GM23248 (cell line): Measurements from ENCODE around the gene ZSCAN5C. TPM values are rescaled to one million over a fixed set of nuclear protein-coding genes. Genes with fewer than 3 reads are reported as not detected.

Experiments
- DNase-seq: peaks from one replicate; pipeline ENCODE4 v3.0.0-alpha.2; 2015
- H2AFZ ChIP-seq: fragments of 200-600 bp; sonication (generic); 2 replicates; pipeline ENCODE4 v1.6.1; 2016; ENCODE audit warnings: antibody characterized with exemption
- H3F3A ChIP-seq: fragments of 200-600 bp; sonication (generic); 2 replicates; pipeline ENCODE4 v1.6.1; 2016; ENCODE audit warnings: mild to moderate bottlenecking, antibody characterized with exemption, mixed run types; ENCODE audit not compliant: insufficient read depth
- H3K27ac ChIP-seq: fragments of 200-600 bp; sonication (generic); 2 replicates; pipeline ENCODE4 v1.5.1; 2016; ENCODE audit warnings: mild to moderate bottlenecking
- H3K27me3 ChIP-seq: fragments of 200-600 bp; sonication (generic); replicated peaks from 2 replicates; pipeline ENCODE4 v1.6.1; 2016; ENCODE audit warnings: mild to moderate bottlenecking; ENCODE audit not compliant: insufficient read depth
- H3K36me3 ChIP-seq: fragments of 200-600 bp; sonication (generic); 2 replicates; pipeline ENCODE4 v1.6.1; 2016; ENCODE audit warnings: low read depth, mild to moderate bottlenecking
- H3K4me1 ChIP-seq: fragments of 200-600 bp; sonication (generic); 2 replicates; pipeline ENCODE4 v1.6.1; 2016; ENCODE audit warnings: mild to moderate bottlenecking; ENCODE audit not compliant: insufficient read depth
- H3K4me2 ChIP-seq: fragments of 200-600 bp; sonication (generic); one replicate; pipeline ENCODE4 v1.6.1; 2016; ENCODE audit warnings: mild to moderate bottlenecking; ENCODE audit not compliant: unreplicated experiment
- H3K4me3 ChIP-seq: fragments of 200-600 bp; sonication (generic); 2 replicates; pipeline ENCODE4 v1.5.1; 2016; ENCODE audit warnings: mild to moderate bottlenecking
- H3K79me2 ChIP-seq: fragments of 200-600 bp; sonication (generic); 2 replicates; pipeline ENCODE4 v1.6.1; 2016; ENCODE audit warnings: mild to moderate bottlenecking; ENCODE audit not compliant: insufficient read depth
- H3K9ac ChIP-seq: fragments of 200-600 bp; sonication (generic); 2 replicates; pipeline ENCODE4 v1.6.1; 2016; ENCODE audit warnings: mild to moderate bottlenecking
- H3K9me2 ChIP-seq: fragments of 200-600 bp; sonication (generic); 2 replicates; pipeline ENCODE4 v1.6.1; 2016; ENCODE audit warnings: mixed run types, mild to moderate bottlenecking, moderate library complexity; ENCODE audit not compliant: insufficient read depth
- H3K9me3 ChIP-seq: fragments of 200-600 bp; sonication (generic); one replicate; pipeline ENCODE4 v1.6.1; 2017; ENCODE audit warnings: low read depth
- H4K20me1 ChIP-seq: fragments of 200-600 bp; sonication (generic); 2 replicates; pipeline ENCODE4 v1.6.0; 2016; ENCODE audit not compliant: insufficient read depth
- EZH2 ChIP-seq: fragments of 200-600 bp; sonication (generic); IDR thresholded peaks from 2 replicates; pipeline ENCODE4 v1.6.1; 2018; ENCODE audit warnings: antibody characterized with exemption, mild to moderate bottlenecking; ENCODE audit not compliant: insufficient read depth, poor library complexity, severe bottlenecking
- EZH2phosphoT487 ChIP-seq: fragments of 200-600 bp; sonication (generic); IDR thresholded peaks from 2 replicates; pipeline ENCODE4 v1.6.1; 2018; ENCODE audit warnings: antibody characterized with exemption, moderate library complexity, mild to moderate bottlenecking, low read depth; ENCODE audit not compliant: insufficient read depth
- WGBS, 2 experiments: methylation state at CpG; one replicate each; pipeline ENCODE4 v1.1.6; 2015 to 2017; ENCODE audit warnings: low lambda C conversion rate in 2 of 2, low coverage in 1 of 2; ENCODE audit errors: missing lambda C conversion rate in 2 of 2; 5-methylcytosine and 5-hydroxymethylcytosine counted together
- in situ Hi-C: fragments of 300-500 bp; cut with MboI; formaldehyde crosslinking; loops from 2 replicates; pipeline ENCODE4 v1.15.0; 2020
- polyA plus RNA-seq: library from polyadenylated mRNA; unstranded; fragments of >200 nt; fragmentation: Nextera tagmentation; extraction: Ambion mirVana; gene quantifications from 2 replicates; pipeline ENCODE4 v1.2.1, GENCODE V29; 2016
- total RNA-seq: library from RNA; depleted of rRNA; stranded (reverse); fragments of >200 nt; shearing (Covaris generic); gene quantifications from 2 replicates; pipeline ENCODE4 v1.2.3, GENCODE V29; 2014

Gene ZSCAN5C
- total and polyA plus RNA-seq, 2 experiments from 2014 or later = not detected

GRCh38 chr19:56177564-56178243 lies 24.4 kb upstream of the ZSCAN5C start:
- Histone ChIP-seq H3K27me3 (peaks cover 4% of the 10 kb centered on the region; the same call in 1 of the 2 replicates), H3K36me3 (no peaks in the 10 kb centered on the region), H3K9me2 (no peaks in the 10 kb centered on the region), H2AFZ (no peak overlapping the region), H3K4me3 (no peak overlapping the region), H3K79me2 (no peaks in the 10 kb centered on the region), H3K4me2 (no peak overlapping the region), H3K9me3 (no peaks in the 10 kb centered on the region), H3K27ac (no peak overlapping the region), H3K9ac (no peak overlapping the region), H4K20me1 (no peaks in the 10 kb centered on the region), H3F3A (no peaks in the 10 kb centered on the region), H3K4me1 (no peaks in the 10 kb centered on the region)
- TF ChIP-seq EZH2 (no peak), EZH2phosphoT487 (no peak)
- 30 to 32% methylated on average over 11 of the region's 11 CpGs for WGBS, 2 experiments
- no peak for DNase-seq
- in situ Hi-C loops = no loop called here

- Histone ChIP-seq H3K9me2 (no peaks in the 10 kb centered on the region), H3K4me2 (no peak overlapping the region), H3K4me1 (no peaks in the 10 kb centered on the region), H4K20me1 (no peaks in the 10 kb centered on the region), H3F3A (no peaks in the 10 kb centered on the region), H3K36me3 (no peaks in the 10 kb centered on the region), H3K9ac (no peak overlapping the region), H3K79me2 (no peaks in the 10 kb centered on the region), H2AFZ (no peak overlapping the region), H3K27me3 (peaks cover 4% of the 10 kb centered on the region; the same call in 1 of the 2 replicates), H3K27ac (no peak overlapping the region), H3K9me3 (no peaks in the 10 kb centered on the region), H3K4me3 (no peak overlapping the region)
- WGBS, 2 experiments = 54 to 59% methylated on average over 17 of the region's 17 CpGs
- in situ Hi-C loops = no loop called here
- TF ChIP-seq EZH2phosphoT487 (no peak), EZH2 (no peak)
- DNase-seq = no peak
These were observed 12.3 kb upstream of the ZSCAN5C start for GRCh38 chr19:56189785-56190184.

- Histone ChIP-seq H3K4me1 (no peaks in the 10 kb centered on the region), H3K36me3 (no peaks in the 10 kb centered on the region), H3K9ac (no peak overlapping the region), H3F3A (no peaks in the 10 kb centered on the region), H4K20me1 (no peaks in the 10 kb centered on the region), H3K27ac (no peak overlapping the region), H3K79me2 (no peaks in the 10 kb centered on the region), H2AFZ (no peak overlapping the region), H3K4me2 (no peak overlapping the region), H3K9me2 (no peaks in the 10 kb centered on the region), H3K4me3 (no peak overlapping the region), H3K9me3 (no peaks in the 10 kb centered on the region), H3K27me3 (0 out of 2 replicates have a peak, but pooled peaks cover 4% of the 10 kb centered on the region)
- in situ Hi-C loops = no loop called here
- no peak for TF ChIP-seq EZH2
- no peak for TF ChIP-seq EZH2phosphoT487
- DNase-seq = no peak
- WGBS, 2 experiments = 20 to 29% methylated on average over 7 of the region's 7 CpGs
These were observed 11.0 kb upstream of the ZSCAN5C start for GRCh38 chr19:56191115-56191514.

GRCh38 chr19:56191711-56192110 lies 10.4 kb upstream of the ZSCAN5C start:
- H3K27ac ChIP-seq = no peak overlapping the region
- WGBS, 2 experiments = 37 to 40% methylated on average over 10 of the region's 10 CpGs
- no peaks in the 10 kb centered on the region for H3K9me3 ChIP-seq
- H3K79me2 ChIP-seq = no peaks in the 10 kb centered on the region
- no peaks in the 10 kb centered on the region for H4K20me1 ChIP-seq
- 0 out of 2 replicates have a peak, but pooled peaks cover 4% of the 10 kb centered on the region for H3K27me3 ChIP-seq
- TF ChIP-seq EZH2phosphoT487 (no peak), EZH2 (no peak)
- H3F3A ChIP-seq = no peaks in the 10 kb centered on the region
- DNase-seq = no peak
- H3K9me2 ChIP-seq = no peaks in the 10 kb centered on the region
- no peak overlapping the region for H3K4me3 ChIP-seq
- H2AFZ ChIP-seq = no peak overlapping the region
- H3K4me1 ChIP-seq = no peaks in the 10 kb centered on the region
- no peak overlapping the region for H3K4me2 ChIP-seq
- H3K36me3 ChIP-seq = no peaks in the 10 kb centered on the region
- H3K9ac ChIP-seq = no peak overlapping the region
- in situ Hi-C loops = no loop called here
